CD14-positive monocyte (primary cell): Measurements from ENCODE around the gene DHCR24. TPM values are rescaled to one million over a fixed set of nuclear protein-coding genes. Genes with fewer than 3 reads are reported as not detected.
"Not testable (repeated sequence)": the region's sequence is repeated elsewhere in the genome, so short reads cannot be mapped to it uniquely, and the experiment has no call there.

Experiments
- DNase-seq, 3 donors: peaks; one replicate each; pipeline ENCODE4 v3.0.0-alpha.2; 2011 to 2022
- H2AFZ ChIP-seq: 2 replicates; pipeline ENCODE4 v1.6.0; 2012; ENCODE audit warnings: mild to moderate bottlenecking, low read depth, low read length, inconsistent platforms; ENCODE audit not compliant: insufficient read depth, poor library complexity, severe bottlenecking
- H3K27ac ChIP-seq, 2 donors: 1 replicate in 1 of 2; 2 replicates in 1 of 2; pipeline ENCODE4 v1.5.1; 2012 to 2013; ENCODE audit warnings: low read length in 2 of 2, control low read depth in 1 of 2, inconsistent platforms in 1 of 2, low read depth in 1 of 2, mild to moderate bottlenecking in 1 of 2
- H3K27me3 ChIP-seq, 2 donors: one replicate each; pipeline versions ENCODE4 v1.6.0 to v1.6.1; 2011 to 2013; ENCODE audit warnings: low read length in 2 of 2; ENCODE audit not compliant: control insufficient read depth in 2 of 2, insufficient read depth in 2 of 2
- H3K36me3 ChIP-seq, 2 donors: replicated peaks in 1 of 2; 1 replicate in 1 of 2; 2 replicates in 1 of 2; pipeline versions ENCODE4 v1.5.1 to v1.6.1; 2012 to 2013; ENCODE audit warnings: low read length in 2 of 2, control low read depth in 1 of 2, inconsistent platforms in 1 of 2, mild to moderate bottlenecking in 1 of 2; ENCODE audit not compliant: insufficient read depth in 2 of 2, control insufficient read depth in 1 of 2
- H3K4me1 ChIP-seq, 2 donors: 1 replicate in 1 of 2; 2 replicates in 1 of 2; pipeline versions ENCODE4 v1.5.1 to v1.6.1; 2012 to 2013; ENCODE audit warnings: low read length in 2 of 2, control low read depth in 1 of 2, inconsistent platforms in 1 of 2, mild to moderate bottlenecking in 1 of 2, moderate library complexity in 1 of 2; ENCODE audit not compliant: insufficient read depth in 2 of 2, control insufficient read depth in 1 of 2
- H3K4me2 ChIP-seq: replicated peaks from 2 replicates; pipeline ENCODE3; 2012; ENCODE audit warnings: low read length, moderate library complexity, mild to moderate bottlenecking; ENCODE audit not compliant: poor library complexity, severe bottlenecking; ENCODE audit errors: extremely low read depth
- H3K4me3 ChIP-seq, 3 experiments: fragments of 200-600 bp in 1 of 3; sonication (generic) in 1 of 3; replicated peaks in 1 of 3; 1 replicate in 2 of 3; 2 replicates in 1 of 3; pipeline ENCODE4 v1.5.1; 2011 to 2013; ENCODE audit warnings: low read length in 3 of 3, mild to moderate bottlenecking in 3 of 3, control low read depth in 2 of 3, low read depth in 2 of 3, inconsistent platforms in 1 of 3, moderate library complexity in 1 of 3
- H3K79me2 ChIP-seq: 2 replicates; pipeline ENCODE4 v1.6.0; 2012; ENCODE audit warnings: mild to moderate bottlenecking, control low read depth, inconsistent platforms, low read length, moderate library complexity; ENCODE audit not compliant: insufficient read depth
- H3K9ac ChIP-seq: 2 replicates; pipeline ENCODE4 v1.6.0; 2017; ENCODE audit warnings: low read length, mild to moderate bottlenecking; ENCODE audit not compliant: insufficient read depth, poor library complexity, severe bottlenecking
- H3K9me3 ChIP-seq, 2 donors: replicated peaks in 1 of 2; 1 replicate in 1 of 2; 2 replicates in 1 of 2; pipeline versions ENCODE4 v1.5.1 to v1.6.1; 2012 to 2013; ENCODE audit warnings: low read length in 2 of 2, control low read depth in 1 of 2; ENCODE audit not compliant: control insufficient read depth in 1 of 2, insufficient read depth in 1 of 2
- H4K20me1 ChIP-seq: 2 replicates; pipeline ENCODE4 v1.6.0; 2012; ENCODE audit warnings: mild to moderate bottlenecking, low read length, control low read depth, moderate library complexity; ENCODE audit not compliant: insufficient read depth
- H3K27ac Mint-ChIP-seq, 7 donors: one replicate each; pipeline ENCODE4 v1.8.0; 2020; ENCODE audit warnings: mild to moderate bottlenecking in 7 of 7, mixed read lengths in 7 of 7, moderate library complexity in 6 of 7, inconsistent platforms in 2 of 7
- H3K27me3 Mint-ChIP-seq, 3 donors: one replicate each; pipeline ENCODE4 v1.8.0; 2021 to 2022; ENCODE audit warnings: low read depth in 3 of 3, mild to moderate bottlenecking in 3 of 3, mixed read lengths in 3 of 3, moderate library complexity in 3 of 3, inconsistent platforms in 1 of 3
- H3K36me3 Mint-ChIP-seq, 2 donors: one replicate each; pipeline ENCODE4 v1.8.0; 2020; ENCODE audit warnings: mixed read lengths in 2 of 2, inconsistent platforms in 1 of 2, mild to moderate bottlenecking in 1 of 2
- H3K4me1 Mint-ChIP-seq: one replicate; pipeline ENCODE4 v1.8.0; 2020; ENCODE audit warnings: mild to moderate bottlenecking, mixed read lengths
- H3K4me3 Mint-ChIP-seq, 2 donors: one replicate each; pipeline ENCODE4 v1.8.0; 2020; ENCODE audit warnings: mild to moderate bottlenecking in 2 of 2, mixed read lengths in 2 of 2, moderate library complexity in 1 of 2
- H3K9me3 Mint-ChIP-seq, 7 donors: one replicate each; pipeline ENCODE4 v1.8.0; 2020 to 2022; ENCODE audit warnings: mixed read lengths in 7 of 7, mild to moderate bottlenecking in 6 of 7, moderate library complexity in 6 of 7, inconsistent platforms in 2 of 7
- WGBS: methylation state at CpG from one replicate; pipeline ENCODE4 v1.1.5; 2013; ENCODE audit warnings: missing lambda C conversion rate; ENCODE audit not compliant: insufficient coverage; 5-methylcytosine and 5-hydroxymethylcytosine counted together
- intact Hi-C, 2 donors: fragments of 100-400 bp; cut with micrococcal nuclease; formaldehyde crosslinking; loops; one replicate each; pipeline versions ENCODE4 v1.15.0 to v1.15.1; 2023
- polyA plus RNA-seq, 3 donors: library from polyadenylated mRNA; depleted of rRNA in 1 of 3; unstranded in 2 of 3; stranded (reverse) in 1 of 3; fragments of 300-500 nt in 2 of 3; fragments of >200 nt in 1 of 3; fragmentation: Illumina TruSeq in 2 of 3; gene quantifications; 1 replicate in 2 of 3; 2 replicates in 1 of 3; pipeline ENCODE4 v1.2.3, GENCODE V29; 2012 to 2021
- TF ChIP-seq, protein P1 (sequence below): fragments of 200-600 bp; IDR thresholded peaks from one replicate; pipeline ENCODE4 v1.8.0; 2022; ENCODE audit warnings: antibody characterized with exemption, mild to moderate bottlenecking

DHCR24 gene
- polyA plus RNA-seq, 3 donors: 0.48 to 3.5 (median 3.0) TPM

- H3K36me3 Mint-ChIP-seq: no peaks in the 10 kb centered on the region
- intact Hi-C loops: no loop called here
- H3K9me3 Mint-ChIP-seq: peaks cover 3 to 8% (median 5%) of the 10 kb centered on the region in 7 donors
- no peaks in the 10 kb centered on the region for H3K4me1 ChIP-seq
- H3K27me3 ChIP-seq: peaks cover 3 to 5% of the 10 kb centered on the region in 2 donors
- no peak for DNase-seq
- H3K9ac ChIP-seq: no peak overlapping the region
- peaks cover 14 to 23% (median 18%) of the 10 kb centered on the region in 3 donors for H3K27me3 Mint-ChIP-seq
- H3K4me2 ChIP-seq: no peak overlapping the region
- no peaks in the 10 kb centered on the region for H3K9me3 ChIP-seq
- H3K36me3 ChIP-seq: no peaks in the 10 kb centered on the region
- H2AFZ ChIP-seq: no peak overlapping the region
- no peaks in the 10 kb centered on the region for H4K20me1 ChIP-seq
- H3K4me1 Mint-ChIP-seq: no peaks in the 10 kb centered on the region
- TF ChIP-seq, protein P1, sequence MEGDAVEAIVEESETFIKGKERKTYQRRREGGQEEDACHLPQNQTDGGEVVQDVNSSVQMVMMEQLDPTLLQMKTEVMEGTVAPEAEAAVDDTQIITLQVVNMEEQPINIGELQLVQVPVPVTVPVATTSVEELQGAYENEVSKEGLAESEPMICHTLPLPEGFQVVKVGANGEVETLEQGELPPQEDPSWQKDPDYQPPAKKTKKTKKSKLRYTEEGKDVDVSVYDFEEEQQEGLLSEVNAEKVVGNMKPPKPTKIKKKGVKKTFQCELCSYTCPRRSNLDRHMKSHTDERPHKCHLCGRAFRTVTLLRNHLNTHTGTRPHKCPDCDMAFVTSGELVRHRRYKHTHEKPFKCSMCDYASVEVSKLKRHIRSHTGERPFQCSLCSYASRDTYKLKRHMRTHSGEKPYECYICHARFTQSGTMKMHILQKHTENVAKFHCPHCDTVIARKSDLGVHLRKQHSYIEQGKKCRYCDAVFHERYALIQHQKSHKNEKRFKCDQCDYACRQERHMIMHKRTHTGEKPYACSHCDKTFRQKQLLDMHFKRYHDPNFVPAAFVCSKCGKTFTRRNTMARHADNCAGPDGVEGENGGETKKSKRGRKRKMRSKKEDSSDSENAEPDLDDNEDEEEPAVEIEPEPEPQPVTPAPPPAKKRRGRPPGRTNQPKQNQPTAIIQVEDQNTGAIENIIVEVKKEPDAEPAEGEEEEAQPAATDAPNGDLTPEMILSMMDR: no peak
- H3K27ac Mint-ChIP-seq: no peak overlapping the region
- no peak overlapping the region for H3K27ac ChIP-seq
- H3K4me3 Mint-ChIP-seq: no peak overlapping the region
- no peak overlapping the region for H3K4me3 ChIP-seq
- H3K79me2 ChIP-seq: no peaks in the 10 kb centered on the region
Measured at GRCh38 chr1:54934869-54935268, 47.9 kb upstream of the DHCR24 start.

DNA sequence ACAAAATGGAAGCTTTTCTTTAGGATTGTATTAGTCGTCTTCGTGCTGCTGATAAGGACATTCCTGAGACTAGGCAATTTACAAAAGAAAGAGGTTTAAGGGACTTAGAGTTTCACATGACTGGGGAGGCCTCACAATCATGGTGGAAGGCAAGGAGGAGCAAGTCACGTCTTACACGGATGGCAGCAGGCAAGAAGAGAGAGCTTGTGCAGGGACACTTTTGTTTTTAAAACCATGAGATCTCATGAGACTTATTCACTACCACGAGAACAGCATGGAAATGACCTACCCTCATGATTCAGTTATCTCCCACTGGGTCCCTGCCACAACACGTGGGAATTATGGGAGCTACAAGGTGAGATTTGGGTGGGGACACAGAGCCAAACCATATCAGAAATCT is 47.1 kb upstream of the DHCR24 start:
- peaks cover 14 to 22% (median 15%) of the 10 kb centered on the region in 3 donors for H3K27me3 Mint-ChIP-seq
- H3K9me3 ChIP-seq, H3K4me3 Mint-ChIP-seq, H2AFZ ChIP-seq, H3K36me3 Mint-ChIP-seq, H3K36me3 ChIP-seq, intact Hi-C loops, H3K9ac ChIP-seq, H3K4me1 ChIP-seq, H3K4me1 Mint-ChIP-seq, H4K20me1 ChIP-seq, H3K27ac ChIP-seq, H3K9me3 Mint-ChIP-seq, H3K4me2 ChIP-seq, H3K27me3 ChIP-seq, H3K4me3 ChIP-seq, H3K79me2 ChIP-seq, H3K27ac Mint-ChIP-seq, DNase-seq: not testable (repeated sequence)
- WGBS: 88% methylated on average over 3 of the region's 6 CpGs
